Measurements from ENCODE around the gene ULK3. TPM values are rescaled to one million over a fixed set of nuclear protein-coding genes. Genes with fewer than 3 reads are reported as not detected.

Gene ULK3
- total RNA-seq, 1 experiment from 2014 or later, result 48.4 TPM

- intact Hi-C loops (cut with micrococcal nuclease), result no loop called here
- ATAC-seq, result no peak
- Histone ChIP-seq H3K9me3 (ENCODE audit: control insufficient read depth in 1 of 2, insufficient read depth in 1 of 2, low read depth in 1 of 2, low read length in 2 of 2) (no peaks in the 10 kb centered on the region), H3K36me3 (ENCODE audit: control insufficient read depth in 1 of 2, insufficient read depth in 2 of 2, low read length in 2 of 2) (peaks cover 0 to 8% of the 10 kb centered on the region in 2 experiments; a peak in 1 of 4 replicates), H3K27me3 (ENCODE audit: insufficient read depth, low read length) (no peaks in the 10 kb centered on the region), H2AFZ (ENCODE audit: low read depth, low read length, poor library complexity, severe bottlenecking) (no peak overlapping the region), H3K4me2 (ENCODE audit: low read length) (no peak overlapping the region), H3K9ac (ENCODE audit: low read length) (no peak overlapping the region), H3K4me1 (ENCODE audit: control insufficient read depth in 1 of 2, insufficient read depth in 2 of 2, low read length in 2 of 2) (peaks cover 15 to 54% of the 10 kb centered on the region in 2 experiments), H3K79me2 (ENCODE audit: insufficient read depth, low read length) (peaks cover 74% of the 10 kb centered on the region), H3K4me3 (replicated peaks in 1 of 2; ENCODE audit: low read depth in 1 of 2, low read length in 2 of 2) (no peak overlapping the region), H4K20me1 (ENCODE audit: insufficient read depth) (no peaks in the 10 kb centered on the region), H3K9me2 (ENCODE audit: insufficient read depth) (no peaks in the 10 kb centered on the region), H3K27ac (ENCODE audit: low read depth, low read length) (no peak overlapping the region)
- no TSS peak for BruUV-seq (replicated peaks)
- ChIA-PET POLR2A (no interaction called here), RAD21 (ENCODE audit: low non-redundant PET in 1 of 2, low total read pairs in 2 of 2, uncharacterized antibody in 2 of 2, unreplicated experiment in 2 of 2) (no interaction called here), CTCF (interaction anchor here (0.8 kb wide), 1 partner anchor 32 kb away, joined by 3 read pairs; no protein-coding TSS in a partner anchor)
- TF ChIP-seq, protein P1, sequence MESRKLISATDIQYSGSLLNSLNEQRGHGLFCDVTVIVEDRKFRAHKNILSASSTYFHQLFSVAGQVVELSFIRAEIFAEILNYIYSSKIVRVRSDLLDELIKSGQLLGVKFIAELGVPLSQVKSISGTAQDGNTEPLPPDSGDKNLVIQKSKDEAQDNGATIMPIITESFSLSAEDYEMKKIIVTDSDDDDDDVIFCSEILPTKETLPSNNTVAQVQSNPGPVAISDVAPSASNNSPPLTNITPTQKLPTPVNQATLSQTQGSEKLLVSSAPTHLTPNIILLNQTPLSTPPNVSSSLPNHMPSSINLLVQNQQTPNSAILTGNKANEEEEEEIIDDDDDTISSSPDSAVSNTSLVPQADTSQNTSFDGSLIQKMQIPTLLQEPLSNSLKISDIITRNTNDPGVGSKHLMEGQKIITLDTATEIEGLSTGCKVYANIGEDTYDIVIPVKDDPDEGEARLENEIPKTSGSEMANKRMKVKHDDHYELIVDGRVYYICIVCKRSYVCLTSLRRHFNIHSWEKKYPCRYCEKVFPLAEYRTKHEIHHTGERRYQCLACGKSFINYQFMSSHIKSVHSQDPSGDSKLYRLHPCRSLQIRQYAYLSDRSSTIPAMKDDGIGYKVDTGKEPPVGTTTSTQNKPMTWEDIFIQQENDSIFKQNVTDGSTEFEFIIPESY (IDR thresholded peaks at IDR 0.05; ENCODE audit: extremely low read depth, insufficient replicate concordance, low read length), result no peak
- no peak for TF ChIP-seq YY1 (IDR thresholded peaks at IDR 0.05; ENCODE audit: extremely low read depth, insufficient replicate concordance, low read depth, low read length)
- TF ChIP-seq, protein P2, sequence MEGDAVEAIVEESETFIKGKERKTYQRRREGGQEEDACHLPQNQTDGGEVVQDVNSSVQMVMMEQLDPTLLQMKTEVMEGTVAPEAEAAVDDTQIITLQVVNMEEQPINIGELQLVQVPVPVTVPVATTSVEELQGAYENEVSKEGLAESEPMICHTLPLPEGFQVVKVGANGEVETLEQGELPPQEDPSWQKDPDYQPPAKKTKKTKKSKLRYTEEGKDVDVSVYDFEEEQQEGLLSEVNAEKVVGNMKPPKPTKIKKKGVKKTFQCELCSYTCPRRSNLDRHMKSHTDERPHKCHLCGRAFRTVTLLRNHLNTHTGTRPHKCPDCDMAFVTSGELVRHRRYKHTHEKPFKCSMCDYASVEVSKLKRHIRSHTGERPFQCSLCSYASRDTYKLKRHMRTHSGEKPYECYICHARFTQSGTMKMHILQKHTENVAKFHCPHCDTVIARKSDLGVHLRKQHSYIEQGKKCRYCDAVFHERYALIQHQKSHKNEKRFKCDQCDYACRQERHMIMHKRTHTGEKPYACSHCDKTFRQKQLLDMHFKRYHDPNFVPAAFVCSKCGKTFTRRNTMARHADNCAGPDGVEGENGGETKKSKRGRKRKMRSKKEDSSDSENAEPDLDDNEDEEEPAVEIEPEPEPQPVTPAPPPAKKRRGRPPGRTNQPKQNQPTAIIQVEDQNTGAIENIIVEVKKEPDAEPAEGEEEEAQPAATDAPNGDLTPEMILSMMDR (IDR thresholded peaks at IDR 0.05 in 2 of 3, conservative IDR thresholded peaks at IDR 0.05 in 1 of 3; ENCODE audit: borderline replicate concordance in 1 of 3, insufficient read depth in 1 of 3, low read depth in 2 of 3, low read length in 2 of 3), result no peak
- no peak for TF ChIP-seq MAX (IDR thresholded peaks at IDR 0.05)
- no peak for TF ChIP-seq CEBPB (IDR thresholded peaks at IDR 0.05; ENCODE audit: low read depth)
- TF ChIP-seq POLR2AphosphoS5 (IDR thresholded peaks at IDR 0.05; ENCODE audit: low read depth, low read length), result no peak
- no peak for TF ChIP-seq POLR2A (IDR thresholded peaks at IDR 0.05; ENCODE audit: borderline replicate concordance, extremely low read depth, insufficient read depth, insufficient read length)
- no peak for TF ChIP-seq TCF7L2 (IDR thresholded peaks at IDR 0.05; ENCODE audit: borderline replicate concordance, extremely low read depth, insufficient read depth, insufficient read length)
- no peak for DNase-seq (ENCODE audit: low read depth, low spot score)
Observed at GRCh38 chr15:74869726-74870407, 26.9 kb upstream of the ULK3 start.
